Fibroblast of lung (primary cell): ENCODE results near the gene INHBE. TPM values are rescaled to one million over a fixed set of nuclear protein-coding genes. Genes with fewer than 3 reads are reported as not detected.

Experiments used
- DNase-seq, 2 donors: peaks; one replicate each; pipeline versions ENCODE4 v3.0.0 to v3.0.0-alpha.2; 2010; ENCODE audit warnings: low read depth in 2 of 2
- H2AFZ ChIP-seq: 2 replicates; pipeline ENCODE4 v1.5.1; 2012; ENCODE audit warnings: low read length, control low read depth, inconsistent platforms
- H3K27ac ChIP-seq: 2 replicates; pipeline ENCODE4 v1.5.1; 2011; ENCODE audit warnings: low read length, control low read depth; ENCODE audit not compliant: insufficient read depth
- H3K27me3 ChIP-seq: 2 replicates; pipeline ENCODE4 v1.5.1; 2011; ENCODE audit warnings: mild to moderate bottlenecking, low read length; ENCODE audit not compliant: control insufficient read depth, insufficient read depth
- H3K36me3 ChIP-seq: 2 replicates; pipeline ENCODE4 v1.5.1; 2011; ENCODE audit warnings: low read length; ENCODE audit not compliant: control insufficient read depth, insufficient read depth
- H3K4me1 ChIP-seq: 2 replicates; pipeline ENCODE4 v1.5.1; 2011; ENCODE audit warnings: low read length; ENCODE audit not compliant: control insufficient read depth, insufficient read depth; ENCODE audit errors: extremely low read depth
- H3K4me2 ChIP-seq: 2 replicates; pipeline ENCODE4 v1.5.1; 2011; ENCODE audit warnings: low read length, control low read depth; ENCODE audit not compliant: insufficient read depth; ENCODE audit errors: extremely low read depth
- H3K4me3 ChIP-seq, 4 experiments: fragments of 200-600 bp in 1 of 4; sonication (generic) in 1 of 4; replicated peaks in 1 of 4; 2 replicates each; pipeline ENCODE4 v1.5.1; 2011 to 2016; ENCODE audit warnings: low read length in 4 of 4, low read depth in 3 of 4, mild to moderate bottlenecking in 3 of 4, control low read depth in 2 of 4, inconsistent platforms in 1 of 4, mixed read lengths in 1 of 4; ENCODE audit not compliant: insufficient read depth in 1 of 4; ENCODE audit errors: control extremely low read depth in 1 of 4
- H3K79me2 ChIP-seq: 2 replicates; pipeline ENCODE4 v1.5.1; 2012; ENCODE audit warnings: mild to moderate bottlenecking, low read length, inconsistent platforms; ENCODE audit not compliant: control insufficient read depth, insufficient read depth
- H3K9ac ChIP-seq: 2 replicates; pipeline ENCODE4 v1.5.1; 2011; ENCODE audit warnings: mild to moderate bottlenecking, low read length, control low read depth; ENCODE audit not compliant: insufficient read depth
- H3K9me3 ChIP-seq: 2 replicates; pipeline ENCODE4 v1.5.1; 2012; ENCODE audit warnings: low read depth, low read length; ENCODE audit not compliant: control insufficient read depth, insufficient read depth
- H4K20me1 ChIP-seq: 2 replicates; pipeline ENCODE4 v1.5.1; 2011; ENCODE audit warnings: low read length; ENCODE audit not compliant: control insufficient read depth, insufficient read depth; ENCODE audit errors: extremely low read depth
- CTCF ChIP-seq, 2 donors: IDR thresholded peaks in 1 of 2; conservative IDR thresholded peaks in 1 of 2; 1 replicate in 1 of 2; 2 replicates in 1 of 2; pipeline ENCODE4 v1.5.1; 2011 to 2012; ENCODE audit warnings: low read length in 2 of 2, control low read depth in 1 of 2, inconsistent platforms in 1 of 2, low read depth in 1 of 2, mild to moderate bottlenecking in 1 of 2
- EZH2 ChIP-seq: IDR thresholded peaks from 2 replicates; pipeline ENCODE4 v1.5.1; 2012; ENCODE audit warnings: low read length, control low read depth, mild to moderate bottlenecking; ENCODE audit errors: missing control alignments
- polyA plus RNA-seq, 2 donors: library from polyadenylated mRNA; depleted of rRNA in 1 of 2; stranded (reverse) in 1 of 2; unstranded in 1 of 2; fragments of >200 nt; gene quantifications; 2 replicates each; pipeline ENCODE4 v1.2.1, GENCODE V29; 2011 to 2012; ENCODE audit warnings: missing spikeins in 1 of 2
- total RNA-seq: library from RNA; depleted of rRNA; stranded (reverse); fragments of >200 nt; gene quantifications from 2 replicates; pipeline ENCODE4 v1.2.1, GENCODE V29; 2014

Gene INHBE
- total and polyA plus RNA-seq, 2 donors (not counting 1 experiment from before 2014, with no cell fraction given) = 0.67 to 26.4 TPM

- no peak overlapping the region for H3K9ac ChIP-seq
- H3K4me2 ChIP-seq = peak overlapping the region; percentile 94
- peak in 1 of 2 donors; percentile 47 for DNase-seq
- no peaks in the 10 kb centered on the region for H4K20me1 ChIP-seq
- H3K36me3 ChIP-seq = no peaks in the 10 kb centered on the region
- peaks cover under 1% of the 10 kb centered on the region for H3K27me3 ChIP-seq
- peak overlapping the region; percentile 67 for H2AFZ ChIP-seq
- H3K9me3 ChIP-seq = no peaks in the 10 kb centered on the region
- peaks cover 2% of the 10 kb centered on the region for H3K4me1 ChIP-seq
- TF ChIP-seq EZH2 (no peak), CTCF (conservative IDR thresholded peaks at IDR 0.05 in 1 of 2, IDR thresholded peaks at IDR 0.05 in 1 of 2; ENCODE audit: low read depth in 1 of 2, low read length in 2 of 2) (no peak)
- H3K27ac ChIP-seq = peak overlapping the region; percentile 6
- peak overlapping the region; percentile 56 to 88 (median 70) for H3K4me3 ChIP-seq
- H3K79me2 ChIP-seq = no peaks in the 10 kb centered on the region
These were observed 6.8 kb downstream of the INHBE start for GRCh38 chr12:57461917-57462250.

GRCh38 chr12:57462251-57462911 lies 7.3 kb downstream of the INHBE start:
- Histone ChIP-seq H3K79me2 (no peaks in the 10 kb centered on the region), H3K9me3 (no peaks in the 10 kb centered on the region), H4K20me1 (no peaks in the 10 kb centered on the region), H3K9ac (no peak overlapping the region), H3K4me3 (peak overlapping the region; percentile 56 to 88 (median 70)), H3K27me3 (peaks cover 5% of the 10 kb centered on the region), H3K4me1 (peaks cover 2% of the 10 kb centered on the region), H2AFZ (peak overlapping the region; percentile 71), H3K27ac (peak overlapping the region; percentile 54), H3K4me2 (peak overlapping the region; percentile 94), H3K36me3 (no peaks in the 10 kb centered on the region)
- peak; percentile 83 to 88 for DNase-seq
- TF ChIP-seq CTCF (conservative IDR thresholded peaks at IDR 0.05 in 1 of 2, IDR thresholded peaks at IDR 0.05 in 1 of 2; ENCODE audit: low read depth in 1 of 2, low read length in 2 of 2) (peak; percentile 93 to 96), EZH2 (no peak)

- no peak overlapping the region for H3K4me3 ChIP-seq
- no peak for TF ChIP-seq CTCF (conservative IDR thresholded peaks at IDR 0.05 in 1 of 2, IDR thresholded peaks at IDR 0.05 in 1 of 2; ENCODE audit: low read depth in 1 of 2, low read length in 2 of 2)
- TF ChIP-seq EZH2 = no peak
- H4K20me1 ChIP-seq = no peaks in the 10 kb centered on the region
- no peak overlapping the region for H2AFZ ChIP-seq
- no peaks in the 10 kb centered on the region for H3K79me2 ChIP-seq
- H3K27me3 ChIP-seq = peaks cover 10% of the 10 kb centered on the region
- no peak overlapping the region for H3K9ac ChIP-seq
- DNase-seq = no peak
- no peaks in the 10 kb centered on the region for H3K36me3 ChIP-seq
- peak overlapping the region; percentile 62 for H3K4me2 ChIP-seq
- H3K27ac ChIP-seq = no peak overlapping the region
- no peaks in the 10 kb centered on the region for H3K9me3 ChIP-seq
- peaks cover 2% of the 10 kb centered on the region for H3K4me1 ChIP-seq
These were observed 7.8 kb downstream of the INHBE start for GRCh38 chr12:57462912-57463253.
